ENCODE results near the gene WDFY3.

DNA sequence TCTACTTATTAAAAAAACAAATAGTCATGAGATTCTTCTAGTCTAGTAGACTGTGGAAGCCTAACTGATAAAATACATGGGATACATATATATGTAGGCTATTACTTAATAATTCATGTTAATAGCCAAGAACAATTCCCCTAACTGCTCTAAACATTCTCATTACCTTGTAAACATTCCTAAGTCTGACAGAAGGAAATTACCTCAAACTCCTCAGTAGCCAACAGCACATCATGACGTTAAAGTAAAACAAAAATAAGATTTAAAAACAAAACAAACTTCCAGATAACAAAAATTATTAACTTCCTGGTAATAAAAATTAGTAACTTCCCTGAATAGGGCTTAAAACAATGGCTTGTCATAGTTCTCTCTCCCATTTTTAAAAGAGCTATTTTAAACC is 109.2 kb downstream of the WDFY3 start:
- TF ChIP-seq, protein P1, sequence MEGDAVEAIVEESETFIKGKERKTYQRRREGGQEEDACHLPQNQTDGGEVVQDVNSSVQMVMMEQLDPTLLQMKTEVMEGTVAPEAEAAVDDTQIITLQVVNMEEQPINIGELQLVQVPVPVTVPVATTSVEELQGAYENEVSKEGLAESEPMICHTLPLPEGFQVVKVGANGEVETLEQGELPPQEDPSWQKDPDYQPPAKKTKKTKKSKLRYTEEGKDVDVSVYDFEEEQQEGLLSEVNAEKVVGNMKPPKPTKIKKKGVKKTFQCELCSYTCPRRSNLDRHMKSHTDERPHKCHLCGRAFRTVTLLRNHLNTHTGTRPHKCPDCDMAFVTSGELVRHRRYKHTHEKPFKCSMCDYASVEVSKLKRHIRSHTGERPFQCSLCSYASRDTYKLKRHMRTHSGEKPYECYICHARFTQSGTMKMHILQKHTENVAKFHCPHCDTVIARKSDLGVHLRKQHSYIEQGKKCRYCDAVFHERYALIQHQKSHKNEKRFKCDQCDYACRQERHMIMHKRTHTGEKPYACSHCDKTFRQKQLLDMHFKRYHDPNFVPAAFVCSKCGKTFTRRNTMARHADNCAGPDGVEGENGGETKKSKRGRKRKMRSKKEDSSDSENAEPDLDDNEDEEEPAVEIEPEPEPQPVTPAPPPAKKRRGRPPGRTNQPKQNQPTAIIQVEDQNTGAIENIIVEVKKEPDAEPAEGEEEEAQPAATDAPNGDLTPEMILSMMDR (conservative IDR thresholded peaks at IDR 0.05; ENCODE audit: low read depth in 2 of 2), result no peak
- TF ChIP-seq EZH2 (IDR thresholded peaks at IDR 0.05; ENCODE audit: low read depth, unreplicated experiment) (no peak), POLR2AphosphoS5 (IDR thresholded peaks at IDR 0.05; ENCODE audit: low read depth) (no peak), JUNB (IDR thresholded peaks at IDR 0.05; ENCODE audit: unreplicated experiment) (no peak), STAT1 (IDR thresholded peaks at IDR 0.05; ENCODE audit: unreplicated experiment) (no peak), CREB1 (CRISPR knock-in tag; IDR thresholded peaks at IDR 0.05; ENCODE audit: low read depth) (no peak), EZH2phosphoT487 (IDR thresholded peaks at IDR 0.05; ENCODE audit: unreplicated experiment) (no peak)
- TF ChIP-seq, protein P2, sequence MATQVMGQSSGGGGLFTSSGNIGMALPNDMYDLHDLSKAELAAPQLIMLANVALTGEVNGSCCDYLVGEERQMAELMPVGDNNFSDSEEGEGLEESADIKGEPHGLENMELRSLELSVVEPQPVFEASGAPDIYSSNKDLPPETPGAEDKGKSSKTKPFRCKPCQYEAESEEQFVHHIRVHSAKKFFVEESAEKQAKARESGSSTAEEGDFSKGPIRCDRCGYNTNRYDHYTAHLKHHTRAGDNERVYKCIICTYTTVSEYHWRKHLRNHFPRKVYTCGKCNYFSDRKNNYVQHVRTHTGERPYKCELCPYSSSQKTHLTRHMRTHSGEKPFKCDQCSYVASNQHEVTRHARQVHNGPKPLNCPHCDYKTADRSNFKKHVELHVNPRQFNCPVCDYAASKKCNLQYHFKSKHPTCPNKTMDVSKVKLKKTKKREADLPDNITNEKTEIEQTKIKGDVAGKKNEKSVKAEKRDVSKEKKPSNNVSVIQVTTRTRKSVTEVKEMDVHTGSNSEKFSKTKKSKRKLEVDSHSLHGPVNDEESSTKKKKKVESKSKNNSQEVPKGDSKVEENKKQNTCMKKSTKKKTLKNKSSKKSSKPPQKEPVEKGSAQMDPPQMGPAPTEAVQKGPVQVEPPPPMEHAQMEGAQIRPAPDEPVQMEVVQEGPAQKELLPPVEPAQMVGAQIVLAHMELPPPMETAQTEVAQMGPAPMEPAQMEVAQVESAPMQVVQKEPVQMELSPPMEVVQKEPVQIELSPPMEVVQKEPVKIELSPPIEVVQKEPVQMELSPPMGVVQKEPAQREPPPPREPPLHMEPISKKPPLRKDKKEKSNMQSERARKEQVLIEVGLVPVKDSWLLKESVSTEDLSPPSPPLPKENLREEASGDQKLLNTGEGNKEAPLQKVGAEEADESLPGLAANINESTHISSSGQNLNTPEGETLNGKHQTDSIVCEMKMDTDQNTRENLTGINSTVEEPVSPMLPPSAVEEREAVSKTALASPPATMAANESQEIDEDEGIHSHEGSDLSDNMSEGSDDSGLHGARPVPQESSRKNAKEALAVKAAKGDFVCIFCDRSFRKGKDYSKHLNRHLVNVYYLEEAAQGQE (IDR thresholded peaks at IDR 0.05; ENCODE audit: unreplicated experiment), result no peak
- TF ChIP-seq, protein P3, sequence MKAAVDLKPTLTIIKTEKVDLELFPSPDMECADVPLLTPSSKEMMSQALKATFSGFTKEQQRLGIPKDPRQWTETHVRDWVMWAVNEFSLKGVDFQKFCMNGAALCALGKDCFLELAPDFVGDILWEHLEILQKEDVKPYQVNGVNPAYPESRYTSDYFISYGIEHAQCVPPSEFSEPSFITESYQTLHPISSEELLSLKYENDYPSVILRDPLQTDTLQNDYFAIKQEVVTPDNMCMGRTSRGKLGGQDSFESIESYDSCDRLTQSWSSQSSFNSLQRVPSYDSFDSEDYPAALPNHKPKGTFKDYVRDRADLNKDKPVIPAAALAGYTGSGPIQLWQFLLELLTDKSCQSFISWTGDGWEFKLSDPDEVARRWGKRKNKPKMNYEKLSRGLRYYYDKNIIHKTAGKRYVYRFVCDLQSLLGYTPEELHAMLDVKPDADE (IDR thresholded peaks at IDR 0.05), result no peak
